ENCODE results near the gene PRODH2.

DNA sequence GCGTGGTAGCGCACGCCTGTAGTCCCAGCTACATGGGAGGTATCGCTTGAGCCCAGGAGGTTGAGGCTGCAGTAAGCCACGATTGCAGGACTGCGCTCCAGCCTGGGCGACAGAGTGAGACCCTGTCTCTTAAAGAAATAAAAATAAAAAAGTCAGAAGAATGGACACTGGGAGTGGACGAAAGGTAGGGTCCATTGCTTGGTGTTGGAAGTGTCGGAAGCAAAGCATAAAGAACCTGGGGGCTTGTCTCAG lies 37.7 kb downstream of the PRODH2 start:
- TF ChIP-seq, protein P1, sequence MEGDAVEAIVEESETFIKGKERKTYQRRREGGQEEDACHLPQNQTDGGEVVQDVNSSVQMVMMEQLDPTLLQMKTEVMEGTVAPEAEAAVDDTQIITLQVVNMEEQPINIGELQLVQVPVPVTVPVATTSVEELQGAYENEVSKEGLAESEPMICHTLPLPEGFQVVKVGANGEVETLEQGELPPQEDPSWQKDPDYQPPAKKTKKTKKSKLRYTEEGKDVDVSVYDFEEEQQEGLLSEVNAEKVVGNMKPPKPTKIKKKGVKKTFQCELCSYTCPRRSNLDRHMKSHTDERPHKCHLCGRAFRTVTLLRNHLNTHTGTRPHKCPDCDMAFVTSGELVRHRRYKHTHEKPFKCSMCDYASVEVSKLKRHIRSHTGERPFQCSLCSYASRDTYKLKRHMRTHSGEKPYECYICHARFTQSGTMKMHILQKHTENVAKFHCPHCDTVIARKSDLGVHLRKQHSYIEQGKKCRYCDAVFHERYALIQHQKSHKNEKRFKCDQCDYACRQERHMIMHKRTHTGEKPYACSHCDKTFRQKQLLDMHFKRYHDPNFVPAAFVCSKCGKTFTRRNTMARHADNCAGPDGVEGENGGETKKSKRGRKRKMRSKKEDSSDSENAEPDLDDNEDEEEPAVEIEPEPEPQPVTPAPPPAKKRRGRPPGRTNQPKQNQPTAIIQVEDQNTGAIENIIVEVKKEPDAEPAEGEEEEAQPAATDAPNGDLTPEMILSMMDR (IDR thresholded peaks at IDR 0.05), result no peak
- TF ChIP-seq POLR2A (IDR thresholded peaks at IDR 0.05), result no peak
